HG03066 (cell line): ENCODE results near the gene DGCR2.

Experiments
- ATAC-seq: cut with Tn5 transposase; IDR thresholded peaks from one replicate; pipeline ENCODE4 v1.9.1; 2021; ENCODE audit warnings: low read depth; ENCODE audit not compliant: unreplicated experiment

The DGCR2 gene

GRCh38 chr22:19128946-19129727 lies 6.9 kb upstream of the DGCR2 start:
- ATAC-seq, result no peak

DNA sequence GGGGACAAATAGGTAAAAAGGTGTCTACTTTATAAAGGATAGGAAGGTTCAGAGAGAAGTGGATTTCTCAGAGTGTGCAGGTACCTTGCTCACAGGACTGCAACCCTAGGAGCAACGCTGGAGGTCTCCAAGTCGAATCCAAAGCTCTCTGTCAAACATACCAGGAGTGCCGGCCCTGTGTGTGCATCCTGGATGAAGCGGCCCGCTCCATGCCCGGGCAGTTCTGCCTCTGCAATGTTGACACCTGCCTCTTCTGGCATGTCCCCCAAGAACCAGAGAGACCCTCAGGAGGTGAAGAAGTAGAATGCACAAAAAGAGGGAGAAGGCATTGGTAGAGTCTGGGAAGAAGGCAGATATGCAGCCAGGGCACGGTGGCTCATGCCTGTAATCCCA lies 5.8 kb upstream of the DGCR2 start:
- no peak for ATAC-seq

DNA sequence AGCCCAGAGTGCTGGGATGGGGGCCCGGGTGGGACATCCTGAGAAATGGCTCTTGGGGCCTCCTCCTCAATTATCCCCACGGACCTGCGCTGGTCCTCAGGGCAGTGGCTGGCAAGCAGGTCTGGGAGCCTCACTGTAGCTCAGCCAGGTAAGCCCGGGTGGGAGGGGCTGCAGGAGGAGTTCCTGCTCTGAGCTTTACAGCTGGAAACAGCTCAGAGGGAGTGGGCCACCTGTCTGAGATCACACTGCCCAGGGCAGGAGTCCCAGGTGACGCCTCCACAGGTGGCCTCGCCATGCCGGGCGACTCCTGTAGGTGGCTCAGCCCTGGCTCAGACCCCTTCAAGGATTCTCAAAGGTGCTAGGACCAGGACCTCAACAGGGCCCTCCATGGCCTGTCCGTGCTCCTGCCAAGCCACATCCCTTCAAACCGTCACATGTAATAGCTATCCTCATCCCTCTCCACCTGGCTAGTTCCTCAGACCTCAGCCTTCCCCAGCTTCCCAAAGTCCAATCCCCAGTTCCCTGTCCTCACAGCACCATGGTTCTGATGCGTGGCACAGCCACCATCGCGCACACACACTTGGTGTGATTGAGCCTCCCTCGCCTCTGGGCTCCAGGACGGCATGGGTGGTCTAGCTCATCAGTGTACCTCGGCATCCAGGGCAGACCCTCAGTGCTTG lies 5.3 kb upstream of the DGCR2 start:
- ATAC-seq, result no peak

GRCh38 chr22:19126309-19127273 lies 4.4 kb upstream of the DGCR2 start:
- ATAC-seq, result no peak

- no peak for ATAC-seq
Observed at GRCh38 chr22:19125474-19126308, 3.5 kb upstream of the DGCR2 start.

- ATAC-seq, result no peak
Observed at GRCh38 chr22:19125011-19125410, 2.8 kb upstream of the DGCR2 start.

DNA sequence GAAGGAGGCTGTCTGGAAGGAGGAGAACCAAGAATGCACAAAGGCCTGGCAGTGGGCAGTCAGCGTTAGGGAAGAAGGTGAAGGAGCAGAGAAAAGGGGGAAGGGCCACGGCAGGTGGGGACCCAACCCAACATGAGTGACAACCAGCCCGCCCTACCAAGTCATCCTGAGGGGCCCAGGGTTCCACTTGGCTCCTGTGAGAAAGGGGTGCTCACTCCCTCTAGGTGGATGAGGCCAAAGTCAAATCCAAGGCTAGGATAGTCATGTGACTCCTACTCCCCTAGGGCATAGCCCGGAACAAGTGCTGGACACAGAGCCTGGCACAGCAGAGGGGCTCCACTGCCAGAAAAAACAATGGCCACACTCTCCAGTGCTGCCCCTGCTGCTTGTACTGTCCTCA lies 2.2 kb upstream of the DGCR2 start:
- no peak for ATAC-seq

- ATAC-seq, result no peak
Observed at GRCh38 chr22:19123936-19124335, 1.7 kb upstream of the DGCR2 start.

- no peak for ATAC-seq
Observed at GRCh38 chr22:19122752-19123492, 710 bp upstream of the DGCR2 start.

GRCh38 chr22:19121631-19122142 lies 525 bp downstream of the DGCR2 start:
- ATAC-seq, result peak; percentile 28

GRCh38 chr22:19120829-19121630 lies 1.2 kb downstream of the DGCR2 start:
- no peak for ATAC-seq

GRCh38 chr22:19119949-19120348 lies 2.3 kb downstream of the DGCR2 start:
- ATAC-seq, result no peak

DNA sequence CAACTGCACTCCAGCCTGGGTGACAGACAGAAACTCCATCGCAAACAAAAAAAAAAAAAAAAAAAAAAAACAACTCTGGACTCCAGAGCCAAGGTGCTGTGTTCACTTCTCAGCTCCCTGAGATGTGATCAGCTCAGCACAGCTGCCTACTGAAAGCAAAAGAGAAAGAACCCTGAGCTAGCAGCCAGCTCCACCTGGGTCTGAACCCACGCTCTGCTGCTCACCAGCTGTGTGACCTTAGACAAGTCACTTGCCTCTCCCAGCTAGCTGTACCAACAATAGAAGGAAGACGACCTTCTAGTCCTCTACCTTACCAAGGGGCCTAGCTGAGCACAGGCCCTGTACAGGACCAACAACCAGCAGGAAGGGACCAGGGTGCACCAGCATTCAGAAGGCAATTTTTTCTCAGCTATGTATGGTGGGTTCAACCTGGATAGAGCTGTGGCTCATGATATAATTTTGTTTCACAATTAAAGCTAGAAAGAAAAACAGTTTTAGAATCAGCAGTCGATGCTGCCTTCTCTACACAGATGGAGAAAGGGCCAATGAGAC lies 3.8 kb downstream of the DGCR2 start:
- no peak for ATAC-seq

- ATAC-seq, result no peak
Observed at GRCh38 chr22:19117111-19117512, 5.1 kb downstream of the DGCR2 start.

GRCh38 chr22:19115628-19116027 lies 6.6 kb downstream of the DGCR2 start:
- ATAC-seq, result no peak

- ATAC-seq, result no peak
Observed at GRCh38 chr22:19114984-19115552, 7.1 kb downstream of the DGCR2 start.

DNA sequence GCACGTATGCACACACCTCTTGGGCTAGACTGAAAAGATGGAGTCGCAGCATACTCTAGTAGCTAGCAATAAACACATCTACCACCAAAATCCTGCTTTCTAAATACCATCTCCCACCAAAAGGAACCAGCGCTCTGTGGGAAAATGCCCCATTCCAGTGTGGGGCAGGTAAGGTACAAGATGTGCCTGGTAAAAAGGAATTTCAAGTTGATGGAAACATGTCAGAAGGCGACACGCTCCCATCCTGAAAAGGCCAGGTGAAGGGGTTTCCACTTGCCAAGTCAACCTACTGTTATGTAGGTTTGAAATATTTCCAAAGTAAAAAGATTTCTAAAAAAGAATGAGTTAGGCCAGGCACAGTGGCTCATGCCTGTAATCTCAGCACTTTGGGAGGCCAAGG lies 8.8 kb downstream of the DGCR2 start:
- ATAC-seq, result no peak

DNA sequence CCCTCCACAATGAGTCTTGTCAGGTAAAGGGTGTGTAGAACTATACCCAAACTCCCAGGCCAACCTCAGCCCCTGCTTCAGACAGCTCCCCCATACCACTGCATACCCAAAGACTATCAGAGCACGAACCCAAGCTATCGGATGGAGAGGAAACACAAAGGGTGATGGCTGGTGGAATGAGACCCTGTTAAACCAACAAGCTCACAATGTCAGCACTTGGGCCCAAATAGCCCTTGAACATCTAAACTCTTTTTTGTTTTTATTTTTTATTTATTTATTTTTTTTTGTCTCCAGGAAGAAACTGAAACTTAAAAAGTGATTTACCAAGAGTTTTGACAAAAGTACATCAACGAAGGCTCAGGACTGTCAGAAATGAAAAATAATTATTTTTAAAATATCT lies 10.6 kb downstream of the DGCR2 start:
- ATAC-seq, result no peak
